ENCODE data around the gene FNDC8.

DNA sequence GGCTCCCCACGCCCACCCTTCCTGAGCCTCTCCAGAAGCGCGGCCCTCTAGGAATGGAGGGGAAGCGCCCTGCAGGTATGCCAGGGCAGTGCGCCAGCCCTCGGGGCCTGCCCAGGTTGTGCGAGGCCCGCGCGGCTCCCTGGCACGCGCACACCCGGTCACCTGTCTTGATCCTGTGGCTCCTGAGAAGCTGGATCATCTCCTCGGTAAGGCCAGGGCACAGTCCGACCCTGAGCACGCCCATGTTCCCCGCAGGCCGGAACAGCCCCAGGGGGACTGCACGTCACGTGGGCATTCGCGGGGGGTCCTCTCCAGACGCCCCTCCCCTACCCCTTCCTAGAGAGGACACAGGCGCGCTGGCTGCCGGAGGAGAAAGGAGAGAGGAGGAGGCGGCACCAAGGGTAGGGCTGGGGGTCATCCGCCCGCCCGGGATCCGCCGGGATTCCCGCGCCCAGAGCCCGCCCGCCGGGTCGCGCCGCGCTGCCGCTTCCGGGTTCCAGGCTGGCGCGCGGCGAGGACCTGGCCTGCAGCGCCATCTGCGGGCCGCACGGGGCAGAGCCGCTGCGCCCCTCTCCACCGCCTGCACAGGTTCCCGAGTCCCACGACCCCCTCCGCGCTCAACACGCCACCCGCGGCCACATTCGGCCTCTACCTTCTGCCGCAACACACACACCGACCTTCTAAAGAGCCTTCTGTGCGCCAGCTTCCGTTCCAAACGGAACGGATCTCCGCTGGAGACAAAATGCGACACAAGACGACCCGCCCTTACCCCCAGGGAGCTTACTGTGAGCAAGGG is 1.8 kb upstream of the FNDC8 start, which contains the start of gene RAD51D:
- TF ChIP-seq CTCF (IDR thresholded peaks at IDR 0.05): peak; percentile 88 to 98 (median 96)
- peak in 1 of 2 donors; percentile 10 for TF ChIP-seq POLR2A (IDR thresholded peaks at IDR 0.05)

Measured in Peyer's patch (tissue), 4 donors.